Astrocyte of the cerebellum (primary cell): ENCODE data around the gene GLRX.
"Not testable (repeated sequence)": the region's sequence is repeated elsewhere in the genome, so short reads cannot be mapped to it uniquely, and the experiment has no call there.

Source experiments
- DNase-seq: peaks from one replicate; pipeline ENCODE4 v3.0.0-alpha.2; 2011; ENCODE audit warnings: low read depth
- H3K4me3 ChIP-seq: 2 replicates; pipeline ENCODE4 v1.5.1; 2011; ENCODE audit warnings: mild to moderate bottlenecking, low read depth, low read length, moderate library complexity
- CTCF ChIP-seq: IDR thresholded peaks from 2 replicates; pipeline ENCODE4 v1.5.1; 2012; ENCODE audit warnings: low read length, low read depth, moderate library complexity, mild to moderate bottlenecking; ENCODE audit errors: missing control alignments
- in situ Hi-C: cut with HindIII; loops from 2 replicates; pipeline ENCODE4 v1.10.0; 2017; ENCODE audit warnings: low sequenced_read_pairs

The GLRX gene

GRCh38 chr5:95838001-95838520, 15.5 kb upstream of the GLRX start:
- in situ Hi-C loops = no loop called here
- no peak for TF ChIP-seq CTCF
- H3K4me3 ChIP-seq = no peak overlapping the region
- DNase-seq = no peak

- no peak for DNase-seq
- no peak for TF ChIP-seq CTCF
- in situ Hi-C loops = no loop called here
- no peak overlapping the region for H3K4me3 ChIP-seq
These were observed 15.0 kb upstream of the GLRX start for GRCh38 chr5:95837492-95837891.

GRCh38 chr5:95836971-95837370, 14.4 kb upstream of the GLRX start:
- in situ Hi-C loops, H3K4me3 ChIP-seq, DNase-seq: not testable (repeated sequence)

GRCh38 chr5:95836544-95836943, 14.0 kb upstream of the GLRX start:
- DNase-seq = no peak
- no peak overlapping the region for H3K4me3 ChIP-seq
- TF ChIP-seq CTCF = no peak
- in situ Hi-C loops = no loop called here

- no peak for DNase-seq
- H3K4me3 ChIP-seq = no peak overlapping the region
- no peak for TF ChIP-seq CTCF
- in situ Hi-C loops = no loop called here
These were observed 13.3 kb upstream of the GLRX start for GRCh38 chr5:95835682-95836385.

- TF ChIP-seq CTCF = no peak
- H3K4me3 ChIP-seq = no peak overlapping the region
- in situ Hi-C loops = no loop called here
- DNase-seq = no peak
These were observed 10.1 kb upstream of the GLRX start for GRCh38 chr5:95832664-95833063.

GRCh38 chr5:95830226-95830625, 7.7 kb upstream of the GLRX start:
- TF ChIP-seq CTCF = no peak
- in situ Hi-C loops = no loop called here
- no peak overlapping the region for H3K4me3 ChIP-seq
- no peak for DNase-seq
